ACC112 (cell line): ENCODE data around the gene OR4A15.

ENCODE experiments used
- H2AFZ ChIP-seq: fragments of 200-600 bp; sonication (generic); one replicate; pipeline ENCODE4 v1.6.0; 2017; ENCODE audit warnings: antibody characterized with exemption, low read length; ENCODE audit not compliant: unreplicated experiment
- H3K27ac ChIP-seq: fragments of 200-600 bp; sonication (generic); 2 replicates; pipeline ENCODE4 v1.5.1; 2014; ENCODE audit warnings: low read depth, mild to moderate bottlenecking, antibody characterized with exemption, low read length, moderate library complexity
- H3K27me3 ChIP-seq: fragments of 200-600 bp; sonication (generic); 2 replicates; pipeline ENCODE4 v1.6.1; 2014; ENCODE audit warnings: mild to moderate bottlenecking, antibody characterized with exemption, low read length, moderate library complexity, mixed read lengths; ENCODE audit not compliant: insufficient read depth
- H3K36me3 ChIP-seq: fragments of 200-600 bp; sonication (generic); 2 replicates; pipeline ENCODE4 v1.6.1; 2016; ENCODE audit warnings: mild to moderate bottlenecking, antibody characterized with exemption, low read length, moderate library complexity, mixed read lengths; ENCODE audit not compliant: insufficient read depth
- H3K4me1 ChIP-seq: fragments of 200-600 bp; sonication (generic); one replicate; pipeline ENCODE4 v1.6.1; 2016; ENCODE audit warnings: low read length, mixed read lengths; ENCODE audit not compliant: insufficient read depth, unreplicated experiment, control insufficient read depth
- H3K4me3 ChIP-seq: fragments of 200-600 bp; sonication (generic); 2 replicates; pipeline ENCODE4 v1.5.1; 2014; ENCODE audit warnings: mild to moderate bottlenecking, low read depth, low read length
- H3K79me2 ChIP-seq: fragments of 200-600 bp; sonication (generic); one replicate; pipeline ENCODE4 v1.6.0; 2016; ENCODE audit warnings: low read length; ENCODE audit not compliant: control insufficient read depth, unreplicated experiment, insufficient read depth

The OR4A15 gene

GRCh38 chr11:55367674-55368073 is at the start of gene OR4A15:
OR4A15 (plus strand) TSS chr11:55367974; CDS start chr11:55367974, 0 bp downstream.
- no peaks in the 10 kb centered on the region for H3K27me3 ChIP-seq
- no peaks in the 10 kb centered on the region for H3K79me2 ChIP-seq
- H2AFZ ChIP-seq, result no peak within 1 kb of the TSS
- H3K4me1 ChIP-seq, result no peaks in the 10 kb centered on the region
- H3K36me3 ChIP-seq, result no peaks in the 10 kb centered on the region
- no peak within 1 kb of the TSS for H3K27ac ChIP-seq
- no peak within 1 kb of the TSS for H3K4me3 ChIP-seq

- Histone ChIP-seq H2AFZ (no peak overlapping the region), H3K79me2 (no peaks in the 10 kb centered on the region), H3K4me1 (no peaks in the 10 kb centered on the region), H3K4me3 (no peak overlapping the region), H3K27me3 (no peaks in the 10 kb centered on the region), H3K27ac (no peak overlapping the region), H3K36me3 (no peaks in the 10 kb centered on the region)
Measured at GRCh38 chr11:55324500-55324899, 43.3 kb upstream of the OR4A15 start.

GRCh38 chr11:55342901-55343300 is 24.9 kb upstream of the OR4A15 start, which contains the start of gene OR4A16:
OR4A16 (plus strand) TSS chr11:55343201; CDS start chr11:55343201, 0 bp downstream.
- no peaks in the 10 kb centered on the region for H3K27me3 ChIP-seq
- no peaks in the 10 kb centered on the region for H3K4me1 ChIP-seq
- no peak within 1 kb of the TSS for H2AFZ ChIP-seq
- H3K4me3 ChIP-seq, result no peak within 1 kb of the TSS
- no peaks in the 10 kb centered on the region for H3K36me3 ChIP-seq
- no peaks in the 10 kb centered on the region for H3K79me2 ChIP-seq
- no peak within 1 kb of the TSS for H3K27ac ChIP-seq

GRCh38 chr11:55345306-55345705 is 22.5 kb upstream of the OR4A15 start:
- Histone ChIP-seq H3K79me2 (no peaks in the 10 kb centered on the region), H3K27ac (no peak overlapping the region), H3K4me3 (no peak overlapping the region), H3K4me1 (no peaks in the 10 kb centered on the region), H2AFZ (no peak overlapping the region), H3K27me3 (no peaks in the 10 kb centered on the region), H3K36me3 (no peaks in the 10 kb centered on the region)

GRCh38 chr11:55349032-55349431 is 18.7 kb upstream of the OR4A15 start:
- Histone ChIP-seq H3K27me3 (no peaks in the 10 kb centered on the region), H3K27ac (no peak overlapping the region), H3K36me3 (no peaks in the 10 kb centered on the region), H3K79me2 (no peaks in the 10 kb centered on the region), H3K4me3 (no peak overlapping the region), H3K4me1 (no peaks in the 10 kb centered on the region), H2AFZ (no peak overlapping the region)

DNA sequence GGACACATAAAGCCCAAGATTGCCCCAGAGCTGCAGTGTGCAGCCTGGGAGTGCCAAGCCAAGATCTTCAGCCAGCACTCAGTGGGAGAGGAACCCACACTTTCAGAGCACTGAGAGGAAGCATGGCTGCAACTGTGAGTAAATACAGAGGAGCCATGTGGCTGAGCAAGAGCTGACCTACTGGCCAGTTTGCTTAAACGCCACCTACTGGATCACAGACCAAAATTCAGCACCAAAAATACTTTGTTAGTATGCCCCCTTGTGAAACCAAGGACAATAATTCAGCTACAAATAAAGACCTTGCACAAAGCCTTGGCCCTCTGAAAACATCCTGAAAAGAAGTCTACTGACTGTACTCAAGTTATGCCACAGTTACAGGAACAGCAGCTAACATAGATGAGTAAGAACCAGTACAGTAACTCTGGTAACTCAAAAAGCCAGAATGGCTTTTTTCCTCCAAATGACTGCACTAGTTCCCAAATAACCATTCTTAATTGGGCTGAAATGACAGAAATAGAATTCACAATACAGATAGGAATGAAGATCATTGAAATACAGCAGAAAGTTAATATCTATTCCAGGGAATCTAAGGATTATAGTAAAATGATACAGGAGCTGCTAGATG is 10.1 kb upstream of the OR4A15 start:
- H3K79me2 ChIP-seq, result no peaks in the 10 kb centered on the region
- no peak overlapping the region for H2AFZ ChIP-seq
- no peak overlapping the region for H3K4me3 ChIP-seq
- H3K4me1 ChIP-seq, result no peaks in the 10 kb centered on the region
- H3K27me3 ChIP-seq, result no peaks in the 10 kb centered on the region
- no peak overlapping the region for H3K27ac ChIP-seq
- H3K36me3 ChIP-seq, result no peaks in the 10 kb centered on the region

DNA sequence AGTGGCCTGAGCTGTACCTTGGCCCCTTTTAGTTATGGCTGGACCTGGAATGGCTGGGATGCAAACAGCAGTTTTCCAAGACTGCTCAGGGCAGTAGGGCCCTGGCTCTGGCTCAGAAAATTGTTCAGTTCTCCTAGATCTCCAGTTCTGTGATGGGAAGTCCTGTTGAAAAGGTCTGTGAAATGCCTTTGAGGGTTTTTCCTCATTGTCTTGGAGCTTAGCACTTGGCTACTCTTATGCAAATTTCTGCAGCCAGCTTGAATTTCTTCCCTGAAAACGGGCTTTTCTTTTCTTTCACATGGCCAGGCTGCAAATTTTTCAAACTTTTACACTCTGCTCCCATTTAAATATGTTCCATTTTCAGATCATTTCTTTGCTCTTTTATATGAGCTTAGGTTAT is 33.2 kb downstream of the OR4A15 start:
- Histone ChIP-seq H3K36me3 (no peaks in the 10 kb centered on the region), H3K4me3 (no peak overlapping the region), H3K27ac (no peak overlapping the region), H2AFZ (no peak overlapping the region), H3K27me3 (no peaks in the 10 kb centered on the region), H3K4me1 (no peaks in the 10 kb centered on the region), H3K79me2 (no peaks in the 10 kb centered on the region)
